Measurements from ENCODE around the gene CRABP1. TPM values are rescaled to one million over a fixed set of nuclear protein-coding genes. Genes with fewer than 3 reads are reported as not detected.

CRABP1 gene
- total and polyA plus RNA-seq, 2 experiments from 2014 or later, result not detected

- H3K27me3 ChIP-seq (replicated peaks; ENCODE audit: insufficient read depth), result no peaks in the 10 kb centered on the region
- WGBS, 2 experiments (ENCODE audit: low coverage in 1 of 2, low lambda C conversion rate in 2 of 2, missing lambda C conversion rate in 2 of 2), result 1 to 2% methylated on average over 41 to 55 of the region's 55 CpGs
- peaks cover 36% of the 10 kb centered on the region for H3K4me1 ChIP-seq (ENCODE audit: insufficient read depth)
- peaks cover 44% of the 10 kb centered on the region for H3K79me2 ChIP-seq (ENCODE audit: insufficient read depth)
- no peak for TF ChIP-seq EZH2 (IDR thresholded peaks at IDR 0.05; ENCODE audit: insufficient read depth, poor library complexity, severe bottlenecking)
- no peak for TF ChIP-seq EZH2phosphoT487 (IDR thresholded peaks at IDR 0.05; ENCODE audit: insufficient read depth, low read depth)
- peak within 1 kb of the TSS; percentile 95 for H2AFZ ChIP-seq
- H3K4me3 ChIP-seq, result peak within 1 kb of the TSS; percentile 93
- peak within 1 kb of the TSS; percentile 95 for H3K4me2 ChIP-seq (ENCODE audit: unreplicated experiment)
- in situ Hi-C loops (cut with MboI), result no loop called here
- no peaks in the 10 kb centered on the region for H3K36me3 ChIP-seq (ENCODE audit: low read depth)
- H3K9ac ChIP-seq, result peak within 1 kb of the TSS; percentile 94
- H3K27ac ChIP-seq, result peak within 1 kb of the TSS; percentile 75
- H3K9me2 ChIP-seq (ENCODE audit: insufficient read depth), result no peaks in the 10 kb centered on the region
- DNase-seq, result peak; percentile 95
- H3F3A ChIP-seq (ENCODE audit: insufficient read depth), result peaks cover 19% of the 10 kb centered on the region
- H4K20me1 ChIP-seq (ENCODE audit: insufficient read depth), result no peaks in the 10 kb centered on the region; the same call in 1 of the 2 replicates
- no peaks in the 10 kb centered on the region for H3K9me3 ChIP-seq (ENCODE audit: low read depth)
Measured at GRCh38 chr15:78299101-78299930, 40.8 kb upstream of the CRABP1 start, which contains the start of gene SKIC8. TSS of gene SKIC8 (minus strand) at chr15:78299609. CDS start at chr15:78295686, 3,923 bp downstream.

- Histone ChIP-seq H2AFZ (no peak overlapping the region), H3K9me3 (ENCODE audit: low read depth) (no peaks in the 10 kb centered on the region), H3K9me2 (ENCODE audit: insufficient read depth) (no peaks in the 10 kb centered on the region), H3K4me3 (no peak overlapping the region), H3K4me1 (ENCODE audit: insufficient read depth) (peaks cover 54% of the 10 kb centered on the region), H3K4me2 (ENCODE audit: unreplicated experiment) (no peak overlapping the region), H3K27ac (peak overlapping the region; percentile 73; the same call in 1 of the 2 replicates), H3K36me3 (ENCODE audit: low read depth) (no peaks in the 10 kb centered on the region), H3K27me3 (replicated peaks; ENCODE audit: insufficient read depth) (no peaks in the 10 kb centered on the region), H4K20me1 (ENCODE audit: insufficient read depth) (no peaks in the 10 kb centered on the region; the same call in 1 of the 2 replicates), H3K79me2 (ENCODE audit: insufficient read depth) (peaks cover 29% of the 10 kb centered on the region), H3F3A (ENCODE audit: insufficient read depth) (peaks cover 32% of the 10 kb centered on the region), H3K9ac (no peak overlapping the region)
- in situ Hi-C loops (cut with MboI), result no loop called here
- peak; percentile 45 for DNase-seq
- TF ChIP-seq EZH2phosphoT487 (IDR thresholded peaks at IDR 0.05; ENCODE audit: insufficient read depth, low read depth) (no peak), EZH2 (IDR thresholded peaks at IDR 0.05; ENCODE audit: insufficient read depth, poor library complexity, severe bottlenecking) (no peak)
Measured at GRCh38 chr15:78301326-78301725, 38.8 kb upstream of the CRABP1 start.

- H3F3A ChIP-seq (ENCODE audit: insufficient read depth), result peaks cover 34% of the 10 kb centered on the region
- H3K4me1 ChIP-seq (ENCODE audit: insufficient read depth), result peaks cover 59% of the 10 kb centered on the region
- no peaks in the 10 kb centered on the region for H3K36me3 ChIP-seq (ENCODE audit: low read depth)
- 4 to 6% methylated on average over 3 of the region's 3 CpGs for WGBS, 2 experiments (ENCODE audit: low coverage in 1 of 2, low lambda C conversion rate in 2 of 2, missing lambda C conversion rate in 2 of 2)
- peak overlapping the region; percentile 66 for H3K4me2 ChIP-seq (ENCODE audit: unreplicated experiment)
- H3K9me2 ChIP-seq (ENCODE audit: insufficient read depth), result no peaks in the 10 kb centered on the region
- peaks cover 24% of the 10 kb centered on the region for H3K79me2 ChIP-seq (ENCODE audit: insufficient read depth)
- peak; percentile 38 for DNase-seq
- no peaks in the 10 kb centered on the region for H4K20me1 ChIP-seq (ENCODE audit: insufficient read depth)
- H3K4me3 ChIP-seq, result no peak overlapping the region
- in situ Hi-C loops (cut with MboI), result no loop called here
- peak overlapping the region; percentile 73 for H3K27ac ChIP-seq
- H2AFZ ChIP-seq, result no peak overlapping the region
- no peaks in the 10 kb centered on the region for H3K9me3 ChIP-seq (ENCODE audit: low read depth)
- peak overlapping the region; percentile 3; the same call in 1 of the 2 replicates for H3K9ac ChIP-seq
- no peak for TF ChIP-seq EZH2 (IDR thresholded peaks at IDR 0.05; ENCODE audit: insufficient read depth, poor library complexity, severe bottlenecking)
- TF ChIP-seq EZH2phosphoT487 (IDR thresholded peaks at IDR 0.05; ENCODE audit: insufficient read depth, low read depth), result no peak
- H3K27me3 ChIP-seq (replicated peaks; ENCODE audit: insufficient read depth), result no peaks in the 10 kb centered on the region
Measured at GRCh38 chr15:78301828-78302227, 38.3 kb upstream of the CRABP1 start.

- Histone ChIP-seq H3K9me3 (ENCODE audit: low read depth) (no peaks in the 10 kb centered on the region), H3K4me3 (no peak overlapping the region), H3F3A (ENCODE audit: insufficient read depth) (peaks cover 34% of the 10 kb centered on the region), H3K4me2 (ENCODE audit: unreplicated experiment) (peak overlapping the region; percentile 66), H3K4me1 (ENCODE audit: insufficient read depth) (peaks cover 58% of the 10 kb centered on the region), H3K27ac (peak overlapping the region; percentile 73), H3K27me3 (replicated peaks; ENCODE audit: insufficient read depth) (no peaks in the 10 kb centered on the region), H4K20me1 (ENCODE audit: insufficient read depth) (no peaks in the 10 kb centered on the region), H3K36me3 (ENCODE audit: low read depth) (no peaks in the 10 kb centered on the region), H3K9me2 (ENCODE audit: insufficient read depth) (no peaks in the 10 kb centered on the region), H3K9ac (peak overlapping the region; percentile 29), H2AFZ (no peak overlapping the region), H3K79me2 (ENCODE audit: insufficient read depth) (peaks cover 15% of the 10 kb centered on the region)
- WGBS, 2 experiments (ENCODE audit: low coverage in 1 of 2, low lambda C conversion rate in 2 of 2, missing lambda C conversion rate in 2 of 2), result 1 to 7% methylated on average over 5 of the region's 5 CpGs
- TF ChIP-seq EZH2phosphoT487 (IDR thresholded peaks at IDR 0.05; ENCODE audit: insufficient read depth, low read depth), result peak; percentile 99
- TF ChIP-seq EZH2 (IDR thresholded peaks at IDR 0.05; ENCODE audit: insufficient read depth, poor library complexity, severe bottlenecking), result no peak
- in situ Hi-C loops (cut with MboI), result no loop called here
- DNase-seq, result peak; percentile 90
Measured at GRCh38 chr15:78302579-78303312, 37.4 kb upstream of the CRABP1 start.

All from GM23248 (cell line).